GM18858 (cell line): ENCODE results near the gene CRB2.

Source experiments
- ATAC-seq: cut with Tn5 transposase; IDR thresholded peaks from one replicate; pipeline ENCODE4 v1.9.1; 2021; ENCODE audit not compliant: unreplicated experiment

CRB2 gene

DNA sequence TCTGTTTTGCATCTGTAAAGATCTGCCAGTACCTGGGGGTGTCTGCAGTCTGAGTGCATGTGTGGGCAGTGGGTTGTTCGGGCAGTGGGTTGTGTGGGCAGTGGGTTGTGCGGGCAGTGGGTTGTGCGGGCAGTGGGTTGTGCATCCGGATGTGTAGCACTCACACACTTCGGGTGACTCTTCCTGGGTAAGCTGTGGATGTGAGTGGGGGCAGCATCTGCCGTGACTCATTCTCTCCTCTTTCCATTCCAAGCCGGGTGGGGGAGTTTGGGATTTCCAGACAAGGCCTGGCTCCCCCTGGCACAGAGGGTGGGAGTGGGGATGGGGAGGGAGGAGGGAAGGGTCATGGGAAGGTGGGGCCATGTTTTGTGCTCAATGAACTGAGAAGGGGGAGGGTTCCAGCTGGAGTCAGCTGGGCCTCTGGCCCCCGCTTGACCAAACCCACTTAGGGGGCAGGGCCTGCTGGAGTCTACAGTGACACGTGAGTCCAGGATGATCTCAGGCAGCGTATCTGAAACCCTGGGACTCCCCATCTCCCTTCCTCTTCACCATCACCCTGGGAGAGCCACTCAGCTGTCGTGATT lies 8.3 kb downstream of the CRB2 start:
- ATAC-seq: no peak

DNA sequence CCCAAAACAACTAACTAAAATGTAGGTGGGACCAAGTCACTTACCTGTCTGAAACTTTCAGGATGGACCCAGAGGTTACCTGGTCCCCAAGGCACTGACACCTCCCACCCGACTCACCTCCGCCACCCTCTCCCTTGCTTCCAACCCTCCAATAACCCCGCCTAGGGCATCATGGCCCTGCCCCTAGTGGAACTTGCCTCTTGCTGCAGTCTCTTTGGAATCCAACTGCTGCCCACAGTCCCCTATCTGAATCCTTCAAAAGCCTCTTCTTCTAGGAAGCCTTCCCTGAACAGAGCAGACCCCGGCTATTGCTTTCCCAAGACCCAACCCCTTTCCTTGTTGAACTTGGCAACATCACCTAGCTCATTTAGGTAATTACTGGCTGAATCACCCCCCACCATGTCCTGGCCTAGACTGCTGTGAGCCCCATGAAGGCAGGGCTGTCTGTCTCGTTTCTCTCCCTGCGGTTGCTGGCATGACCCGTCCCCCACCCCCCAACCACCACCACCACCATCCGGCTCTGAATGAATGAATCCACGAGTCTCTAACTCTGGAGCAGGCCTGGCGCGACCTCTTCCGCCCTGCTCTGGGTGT lies 9.4 kb downstream of the CRB2 start:
- ATAC-seq: no peak

DNA sequence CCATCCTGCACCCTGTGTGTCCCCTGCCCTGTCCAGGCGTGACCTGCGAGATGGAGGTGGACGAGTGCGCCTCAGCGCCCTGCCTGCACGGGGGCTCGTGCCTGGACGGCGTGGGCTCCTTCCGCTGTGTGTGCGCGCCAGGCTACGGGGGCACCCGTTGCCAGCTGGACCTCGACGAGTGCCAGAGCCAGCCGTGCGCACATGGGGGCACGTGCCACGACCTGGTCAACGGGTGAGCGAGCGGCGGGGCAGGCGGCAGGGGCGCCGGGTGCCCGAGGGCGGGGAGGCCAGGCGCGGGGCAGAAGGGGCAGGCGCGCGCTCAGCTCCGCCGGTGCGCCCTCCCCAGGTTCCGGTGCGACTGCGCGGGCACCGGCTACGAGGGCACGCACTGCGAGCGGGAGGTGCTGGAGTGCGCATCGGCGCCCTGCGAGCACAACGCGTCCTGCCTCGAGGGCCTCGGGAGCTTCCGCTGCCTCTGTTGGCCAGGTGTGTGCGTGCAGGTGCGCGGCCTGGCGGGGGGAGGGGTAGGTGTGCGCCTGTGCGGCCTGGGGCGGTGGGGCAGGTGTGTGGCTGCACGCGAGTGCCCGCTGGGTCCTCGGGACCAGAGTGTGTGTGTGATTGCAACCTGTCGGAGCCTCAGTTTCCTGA lies 10.0 kb downstream of the CRB2 start:
- no peak for ATAC-seq

DNA sequence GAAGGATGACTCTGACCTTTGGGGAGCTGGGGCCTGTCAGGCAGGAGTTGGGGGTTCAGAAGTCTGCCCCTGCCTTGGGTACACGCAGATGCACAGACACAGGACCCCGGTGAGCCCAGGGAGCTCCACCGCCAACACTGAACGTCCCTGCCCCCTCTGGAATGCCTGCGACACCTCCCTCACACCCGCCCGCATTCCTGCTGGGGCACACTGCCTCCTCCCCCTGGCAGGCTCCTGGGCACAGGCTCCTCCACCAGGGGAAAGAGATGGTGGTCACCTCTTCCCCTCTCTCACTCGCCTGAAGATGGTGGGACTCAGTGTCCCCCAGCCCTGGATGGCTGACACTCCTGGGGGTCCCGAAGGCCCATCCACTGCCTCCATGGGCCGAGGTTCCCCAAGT lies 12.0 kb downstream of the CRB2 start:
- no peak for ATAC-seq

DNA sequence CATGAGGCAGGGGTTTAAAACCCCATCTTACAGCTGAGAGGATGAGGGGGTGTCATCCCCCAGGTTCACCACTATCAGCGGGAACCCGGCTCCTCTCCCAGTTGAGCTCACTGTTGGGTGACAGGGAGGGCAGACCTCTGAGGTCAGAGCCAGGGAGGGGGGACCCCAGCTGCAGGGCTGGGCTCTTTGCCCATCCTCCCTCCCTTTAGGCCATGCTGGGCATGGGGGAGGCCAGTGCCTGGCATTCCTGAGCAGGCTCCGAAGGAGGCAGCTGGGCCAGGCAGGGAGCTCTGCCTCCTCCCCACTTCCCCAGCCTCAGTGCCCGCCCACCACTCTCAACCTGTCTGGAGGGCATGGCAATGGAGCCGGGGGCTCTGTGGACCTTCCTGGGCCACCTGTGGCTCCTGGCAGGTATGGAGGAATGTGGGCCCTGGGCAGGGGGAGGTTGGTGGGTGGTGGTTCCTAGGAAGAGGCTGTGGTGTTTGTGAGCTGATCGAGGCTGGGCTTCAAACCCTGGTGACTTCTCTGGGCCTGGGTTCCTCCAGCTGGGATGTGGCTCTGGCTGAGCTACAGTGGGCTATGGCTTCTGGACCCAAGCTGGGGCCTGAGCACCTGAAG lies 12.6 kb downstream of the CRB2 start:
- no peak for ATAC-seq

DNA sequence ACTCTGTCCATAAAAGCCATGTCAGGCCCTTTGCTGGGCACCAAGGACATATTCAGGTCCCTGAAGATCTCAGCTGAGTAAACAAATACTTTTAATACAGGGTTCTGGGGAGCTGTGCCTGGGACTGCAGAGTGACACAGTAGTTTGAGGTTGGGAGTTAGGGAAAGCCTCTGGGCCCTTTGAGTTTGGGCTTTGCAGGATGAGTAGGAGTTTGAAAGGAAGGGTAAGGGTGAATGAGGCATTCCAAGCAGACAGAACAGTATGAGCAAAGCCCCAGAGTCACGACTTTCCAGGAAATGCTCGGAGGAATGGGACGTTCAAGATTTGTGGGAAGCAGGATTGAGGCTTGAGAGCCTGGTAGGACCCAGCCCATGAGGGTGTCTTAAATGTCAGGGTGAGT lies 13.3 kb downstream of the CRB2 start:
- ATAC-seq: no peak

DNA sequence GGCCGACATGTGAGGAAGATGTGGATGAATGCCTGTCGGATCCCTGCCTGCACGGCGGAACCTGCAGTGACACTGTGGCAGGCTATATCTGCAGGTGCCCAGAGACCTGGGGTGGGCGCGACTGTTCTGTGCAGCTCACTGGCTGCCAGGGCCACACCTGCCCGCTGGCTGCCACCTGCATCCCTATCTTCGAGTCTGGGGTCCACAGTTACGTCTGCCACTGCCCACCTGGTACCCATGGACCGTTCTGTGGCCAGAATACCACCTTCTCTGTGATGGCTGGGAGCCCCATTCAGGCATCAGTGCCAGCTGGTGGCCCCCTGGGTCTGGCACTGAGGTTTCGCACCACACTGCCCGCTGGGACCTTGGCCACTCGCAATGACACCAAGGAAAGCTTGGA lies 14.1 kb downstream of the CRB2 start:
- no peak for ATAC-seq

DNA sequence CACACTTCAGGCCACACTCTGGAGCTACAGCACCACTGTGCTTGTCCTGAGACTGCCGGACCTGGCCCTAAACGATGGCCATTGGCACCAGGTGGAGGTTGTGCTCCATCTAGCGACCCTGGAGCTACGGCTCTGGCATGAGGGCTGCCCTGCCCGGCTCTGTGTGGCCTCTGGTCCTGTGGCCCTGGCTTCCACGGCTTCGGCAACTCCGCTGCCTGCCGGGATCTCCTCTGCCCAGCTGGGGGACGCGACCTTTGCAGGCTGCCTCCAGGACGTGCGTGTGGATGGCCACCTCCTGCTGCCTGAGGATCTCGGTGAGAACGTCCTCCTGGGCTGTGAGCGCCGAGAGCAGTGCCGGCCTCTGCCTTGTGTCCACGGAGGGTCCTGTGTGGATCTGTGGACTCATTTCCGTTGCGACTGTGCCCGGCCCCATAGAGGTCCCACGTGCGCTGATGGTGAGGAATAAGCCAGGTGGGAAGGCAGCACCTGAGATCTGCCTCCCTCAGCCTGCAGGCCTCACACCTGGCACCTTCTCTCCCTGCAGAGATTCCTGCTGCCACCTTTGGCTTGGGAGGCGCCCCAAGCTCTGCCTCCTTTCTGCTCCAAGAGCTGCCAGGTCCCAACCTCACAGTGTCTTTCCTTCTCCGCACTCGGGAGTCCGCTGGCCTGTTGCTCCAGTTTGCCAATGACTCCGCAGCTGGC lies 14.7 kb downstream of the CRB2 start:
- no peak for ATAC-seq

DNA sequence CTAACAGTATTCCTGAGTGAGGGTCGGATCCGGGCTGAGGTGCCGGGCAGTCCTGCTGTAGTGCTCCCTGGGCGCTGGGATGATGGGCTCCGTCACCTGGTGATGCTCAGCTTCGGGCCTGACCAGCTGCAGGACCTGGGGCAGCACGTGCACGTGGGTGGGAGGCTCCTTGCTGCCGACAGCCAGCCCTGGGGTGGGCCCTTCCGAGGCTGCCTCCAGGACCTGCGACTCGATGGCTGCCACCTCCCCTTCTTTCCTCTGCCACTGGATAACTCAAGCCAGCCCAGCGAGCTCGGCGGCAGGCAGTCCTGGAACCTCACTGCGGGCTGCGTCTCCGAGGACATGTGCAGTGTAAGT lies 15.2 kb downstream of the CRB2 start:
- no peak for ATAC-seq

DNA sequence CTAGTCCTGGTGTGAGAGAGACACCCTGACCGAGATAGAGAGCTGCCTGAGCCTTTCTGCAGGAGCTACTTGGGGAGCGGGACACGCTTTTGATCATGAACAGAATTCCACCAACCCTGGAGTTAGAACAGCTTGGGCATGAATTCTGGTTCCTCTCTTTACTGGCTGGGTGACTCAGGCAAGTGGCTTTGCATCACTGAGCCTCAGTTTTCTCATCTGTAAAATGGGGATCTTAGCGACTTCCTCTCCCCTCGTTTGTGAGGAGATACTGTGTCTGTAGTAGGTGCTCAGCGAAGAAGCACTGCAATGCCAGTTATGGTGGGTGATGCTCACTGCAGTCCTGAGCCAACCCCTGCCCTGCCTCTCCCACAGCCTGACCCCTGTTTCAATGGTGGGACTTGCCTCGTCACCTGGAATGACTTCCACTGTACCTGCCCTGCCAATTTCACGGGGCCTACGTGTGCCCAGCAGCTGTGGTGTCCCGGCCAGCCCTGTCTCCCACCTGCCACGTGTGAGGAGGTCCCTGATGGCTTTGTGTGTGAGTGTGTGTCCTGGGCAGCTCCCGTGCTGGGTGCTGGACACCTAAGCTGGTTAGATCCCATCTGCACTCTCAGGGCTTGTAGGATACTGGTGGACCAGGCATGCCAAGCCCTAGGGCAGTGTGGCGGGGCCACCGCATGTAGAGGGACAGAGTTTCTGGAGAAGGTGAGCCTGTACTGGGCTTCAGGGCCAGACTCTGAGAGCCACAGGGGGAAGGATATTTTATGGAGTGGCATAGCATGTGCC lies 16.0 kb downstream of the CRB2 start:
- ATAC-seq: no peak

DNA sequence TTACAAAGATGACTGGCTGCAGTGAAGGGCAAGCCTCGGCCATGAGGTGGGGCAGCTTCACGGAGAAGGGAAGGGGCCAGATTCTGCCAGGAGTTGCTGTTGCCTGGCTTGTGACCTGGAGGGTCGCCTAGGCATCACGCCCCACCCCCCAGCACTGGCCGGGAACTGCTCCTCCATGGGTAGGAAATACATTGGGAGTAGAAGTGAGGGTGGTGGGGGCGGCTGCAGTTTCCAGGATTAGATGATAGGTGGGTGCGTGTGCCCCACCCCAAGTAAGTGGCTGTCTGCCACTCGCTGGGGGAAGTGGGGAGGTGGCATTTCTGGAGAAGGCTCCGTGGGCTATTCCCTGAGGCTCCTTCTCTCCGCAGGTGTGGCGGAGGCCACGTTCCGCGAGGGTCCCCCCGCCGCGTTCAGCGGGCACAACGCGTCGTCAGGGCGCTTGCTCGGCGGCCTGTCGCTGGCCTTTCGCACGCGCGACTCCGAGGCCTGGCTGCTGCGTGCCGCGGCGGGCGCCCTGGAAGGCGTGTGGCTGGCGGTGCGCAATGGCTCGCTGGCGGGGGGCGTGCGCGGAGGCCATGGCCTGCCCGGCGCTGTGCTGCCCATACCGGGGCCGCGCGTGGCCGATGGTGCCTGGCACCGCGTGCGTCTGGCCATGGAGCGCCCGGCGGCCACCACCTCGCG lies 16.9 kb downstream of the CRB2 start:
- ATAC-seq: no peak

DNA sequence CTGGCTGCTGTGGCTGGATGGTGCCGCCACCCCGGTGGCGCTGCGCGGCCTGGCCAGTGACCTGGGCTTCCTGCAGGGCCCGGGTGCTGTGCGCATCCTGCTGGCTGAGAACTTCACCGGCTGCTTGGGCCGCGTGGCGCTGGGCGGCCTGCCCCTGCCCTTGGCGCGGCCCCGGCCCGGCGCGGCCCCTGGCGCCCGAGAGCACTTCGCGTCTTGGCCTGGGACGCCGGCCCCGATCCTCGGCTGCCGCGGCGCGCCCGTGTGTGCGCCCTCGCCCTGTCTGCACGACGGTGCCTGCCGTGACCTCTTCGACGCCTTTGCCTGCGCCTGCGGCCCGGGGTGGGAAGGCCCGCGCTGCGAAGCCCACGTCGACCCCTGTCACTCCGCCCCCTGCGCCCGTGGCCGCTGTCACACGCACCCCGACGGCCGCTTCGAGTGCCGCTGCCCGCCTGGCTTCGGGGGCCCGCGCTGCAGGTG lies 17.5 kb downstream of the CRB2 start:
- ATAC-seq: no peak

DNA sequence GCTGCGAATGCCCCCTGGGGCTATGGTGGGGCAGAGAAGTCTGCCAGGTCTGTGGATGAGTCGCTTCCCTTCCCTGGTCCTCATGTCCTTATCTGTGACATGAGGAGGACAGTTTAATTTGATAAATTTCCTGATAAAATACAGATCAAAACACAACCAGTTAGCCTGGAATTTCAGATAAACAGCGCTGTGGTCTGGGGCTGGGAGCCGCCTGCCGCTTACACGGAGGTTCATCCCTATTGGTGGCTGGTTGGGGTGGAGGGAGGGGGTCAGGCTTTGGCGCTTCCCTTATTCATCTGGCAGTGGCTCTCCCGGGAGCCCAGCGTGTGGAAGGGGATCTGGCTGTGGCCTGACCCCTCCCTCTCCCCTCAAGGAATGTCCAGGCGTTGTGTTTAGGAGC lies 17.9 kb downstream of the CRB2 start:
- ATAC-seq: no peak

DNA sequence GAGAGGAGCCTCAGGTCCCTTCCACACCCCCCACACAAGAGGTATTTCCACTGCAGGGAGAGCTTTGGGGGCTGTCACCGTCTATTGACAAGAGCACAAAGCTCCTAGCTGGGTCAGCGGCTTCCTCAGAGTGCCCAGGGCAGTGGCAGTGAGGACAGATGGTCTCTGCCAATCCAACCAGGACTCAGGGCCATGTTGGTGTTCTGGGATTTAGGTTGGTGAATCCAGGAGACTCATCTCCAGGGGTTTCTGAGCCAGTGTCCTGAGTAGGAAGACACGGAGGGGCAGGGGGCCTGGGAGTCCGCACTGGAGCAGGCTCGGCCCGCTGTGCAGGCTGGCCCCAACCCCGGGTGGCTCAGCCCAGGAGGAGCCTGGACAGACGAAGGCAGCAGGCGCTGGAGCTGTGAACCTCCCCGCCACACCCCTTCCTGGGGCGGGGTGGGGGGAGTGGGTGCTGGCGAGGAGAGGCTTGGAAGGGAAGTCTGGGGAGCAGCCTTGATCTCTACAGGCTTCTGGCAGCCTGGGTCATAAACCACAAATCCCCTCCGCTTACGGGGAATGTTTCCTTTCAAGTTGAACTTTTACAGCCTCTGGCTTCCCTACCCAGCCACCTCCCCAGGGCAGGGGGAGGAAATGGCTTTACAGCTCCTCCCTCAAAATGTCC lies 19.6 kb downstream of the CRB2 start:
- ATAC-seq: no peak

DNA sequence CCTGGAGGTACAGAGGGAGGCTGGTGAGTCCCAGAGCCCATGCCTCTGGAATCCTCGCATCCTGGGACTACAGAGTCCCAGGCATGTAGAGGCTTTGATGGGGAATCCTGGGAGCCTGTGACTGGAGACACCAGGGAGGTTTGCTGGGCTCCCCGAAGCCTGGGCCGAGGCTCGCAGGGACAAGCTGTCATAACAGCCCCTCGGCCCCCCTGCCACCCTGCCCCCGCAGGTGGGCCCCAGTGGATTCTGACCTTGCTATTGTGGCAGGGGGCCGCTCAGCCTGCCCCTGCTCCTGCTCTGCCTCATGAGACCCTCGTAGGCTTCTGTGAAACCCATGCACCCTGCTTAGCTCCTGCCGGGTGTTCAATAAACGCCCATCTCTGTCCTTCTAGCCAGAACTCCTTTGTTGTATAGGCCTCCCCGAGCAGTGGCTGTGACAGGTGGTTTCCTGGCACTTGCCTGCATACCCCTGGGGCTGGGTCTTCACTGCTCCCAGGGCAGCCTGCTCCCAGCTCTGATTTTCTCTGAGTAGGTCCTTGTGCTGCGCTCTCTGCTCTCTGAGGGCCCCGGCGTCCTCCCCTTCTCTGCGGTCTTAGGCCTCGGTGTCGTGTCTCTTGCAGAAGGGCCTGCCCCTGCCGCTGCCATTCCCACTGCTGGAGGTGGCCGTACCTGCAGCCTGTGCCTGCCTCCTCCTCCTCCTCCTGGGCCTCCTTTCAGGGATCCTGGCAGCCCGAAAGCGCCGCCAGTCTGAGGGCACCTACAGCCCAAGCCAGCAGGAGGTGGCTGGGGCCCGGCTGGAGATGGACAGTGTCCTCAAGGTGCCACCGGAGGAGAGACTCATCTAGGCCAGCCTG lies 20.4 kb downstream of the CRB2 start:
- no peak for ATAC-seq

DNA sequence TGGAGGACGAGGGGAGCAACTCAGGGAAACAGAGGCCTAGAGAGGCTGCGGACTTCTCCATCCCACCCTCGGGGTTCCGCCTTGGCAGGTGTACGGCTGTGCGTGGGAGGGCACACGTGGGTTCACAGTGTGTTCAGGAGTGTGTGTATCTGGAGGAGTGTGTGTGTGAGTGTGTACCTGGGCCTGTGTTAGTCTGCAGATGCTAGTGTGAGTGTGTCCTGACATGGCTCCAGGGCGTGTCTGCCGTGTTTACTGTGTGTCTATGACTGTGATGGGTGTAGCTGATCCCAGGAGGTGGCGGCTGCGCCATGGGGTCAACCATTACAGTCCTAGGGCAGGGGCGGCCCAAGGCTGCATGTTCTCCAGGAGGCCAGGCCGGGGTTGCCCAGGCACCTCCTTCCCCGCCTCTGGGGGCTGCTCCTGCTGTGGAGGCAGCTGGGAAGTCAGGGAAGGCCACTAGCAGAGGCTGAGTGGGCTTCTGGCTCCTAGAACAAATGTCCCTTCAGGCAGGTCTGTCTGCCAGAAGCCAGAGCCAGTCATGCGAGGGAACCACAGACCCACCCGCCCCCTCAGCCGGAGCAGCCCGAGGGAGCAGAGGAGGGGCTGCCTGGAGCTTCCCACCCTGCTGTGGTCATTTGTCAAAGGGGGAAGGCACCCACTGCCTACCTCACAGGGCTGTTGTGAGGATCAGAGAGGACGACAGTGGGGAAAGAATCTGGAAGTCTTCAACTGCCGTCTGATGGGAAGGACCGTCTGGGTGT lies 21.4 kb downstream of the CRB2 start:
- ATAC-seq: no peak

DNA sequence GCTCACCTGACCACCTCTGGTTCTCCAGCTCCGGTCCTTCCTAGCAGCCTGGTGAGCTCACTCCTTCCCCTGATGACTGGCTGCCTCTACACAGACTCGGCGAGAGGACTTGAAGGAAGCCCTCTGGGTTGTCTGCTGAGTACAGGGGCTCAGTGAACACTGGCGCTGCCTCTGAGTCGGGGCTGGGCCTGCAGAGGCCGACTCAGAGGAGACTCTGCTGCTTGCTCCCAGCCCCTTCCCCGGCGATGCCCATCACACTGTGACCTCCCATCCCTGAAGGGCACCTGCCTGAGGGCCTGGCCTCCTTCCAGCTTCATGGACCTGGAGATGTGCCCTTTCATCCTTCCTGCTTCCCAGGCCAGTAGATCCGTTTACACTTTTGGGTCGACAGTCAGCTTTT lies 22.0 kb downstream of the CRB2 start:
- no peak for ATAC-seq

DNA sequence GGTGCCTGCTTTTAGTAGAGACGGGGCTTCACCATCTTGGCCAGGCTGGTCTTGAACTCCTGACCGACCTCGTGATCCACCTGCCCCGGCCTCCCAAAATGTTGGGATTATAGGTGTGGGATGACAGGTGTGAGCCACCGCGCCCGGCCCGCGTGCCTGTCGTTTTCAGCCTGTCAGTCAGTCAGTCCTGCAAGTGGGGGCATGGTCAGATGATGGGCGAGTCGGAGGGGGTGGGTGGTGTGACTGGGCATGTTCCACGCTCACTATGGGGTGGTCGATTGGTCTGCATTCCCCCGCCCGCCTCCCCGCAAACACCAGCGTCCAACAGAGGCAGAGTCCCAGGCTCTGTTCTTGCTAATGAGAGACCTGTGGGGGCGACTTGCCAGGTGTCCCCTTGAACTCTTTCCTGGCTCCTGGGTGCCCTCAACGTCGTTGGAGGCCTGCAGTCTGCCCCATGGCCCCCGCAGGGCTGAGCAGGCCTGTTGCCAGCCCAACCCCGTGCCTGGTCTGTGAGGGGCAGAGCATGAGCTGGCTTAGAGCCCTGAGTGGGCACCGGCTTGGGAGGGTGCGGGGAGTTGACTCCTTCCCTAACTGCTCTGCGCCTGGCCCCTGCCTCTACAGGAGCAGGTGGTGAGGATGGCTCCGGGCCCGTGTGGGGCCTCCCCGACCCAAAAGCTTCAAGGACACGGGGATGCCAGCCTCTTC lies 23.1 kb downstream of the CRB2 start:
- no peak for ATAC-seq
